BJ (cell line): ENCODE measurements around the gene SMYD3. TPM values are rescaled to one million over a fixed set of nuclear protein-coding genes. Genes with fewer than 3 reads are reported as not detected.
"Not testable (repeated sequence)": the region's sequence is repeated elsewhere in the genome, so short reads cannot be mapped to it uniquely, and the experiment has no call there.

Experiments
- CTCF ChIA-PET: fragments of 350-600 bp; formaldehyde crosslinking; extraction: SDS; loops from one replicate; lab custom pipeline; 2021; ENCODE audit warnings: antibody characterized with exemption, inconsistent platforms; lab: Yijun Ruan, JAX
- POLR2A ChIA-PET: fragments of 300-600 bp; sonication (Branson Sonifier 250); formaldehyde crosslinking; extraction: SDS; loops from one replicate; lab custom pipeline; 2021; ENCODE audit warnings: antibody characterized with exemption; lab: Charles Lee
- DNase-seq: peaks from one replicate; pipeline ENCODE4 v3.0.0-alpha.2; 2011; ENCODE audit warnings: low read depth
- H3K27me3 ChIP-seq: 2 replicates; pipeline ENCODE4 v1.6.0; 2011; ENCODE audit warnings: low read length; ENCODE audit not compliant: control insufficient read depth, insufficient read depth
- H3K36me3 ChIP-seq: 2 replicates; pipeline ENCODE4 v1.5.1; 2011; ENCODE audit warnings: low read length; ENCODE audit not compliant: control insufficient read depth, insufficient read depth
- H3K4me3 ChIP-seq: 2 replicates; pipeline ENCODE4 v1.5.1; 2011; ENCODE audit warnings: low read depth, mild to moderate bottlenecking, control low read depth, low read length
- polyA plus RNA-seq: library from polyadenylated mRNA; depleted of rRNA; stranded (reverse); fragments of >200 nt; gene quantifications from 2 replicates; pipeline ENCODE4 v1.2.3, GENCODE V29; 2011
- TF ChIP-seq, protein P1 (sequence below): IDR thresholded peaks from 2 replicates; pipeline ENCODE4 v1.5.1; 2011; ENCODE audit warnings: low read depth, mild to moderate bottlenecking, control low read depth, inconsistent platforms, low read length, moderate library complexity; ENCODE audit not compliant: insufficient read depth

Gene SMYD3
- polyA plus RNA-seq, 1 experiment, result 26.1 TPM

- no peak for DNase-seq
- ChIA-PET POLR2A (no interaction called here), CTCF (no interaction called here)
- no peaks in the 10 kb centered on the region for H3K36me3 ChIP-seq
- TF ChIP-seq, protein P1, sequence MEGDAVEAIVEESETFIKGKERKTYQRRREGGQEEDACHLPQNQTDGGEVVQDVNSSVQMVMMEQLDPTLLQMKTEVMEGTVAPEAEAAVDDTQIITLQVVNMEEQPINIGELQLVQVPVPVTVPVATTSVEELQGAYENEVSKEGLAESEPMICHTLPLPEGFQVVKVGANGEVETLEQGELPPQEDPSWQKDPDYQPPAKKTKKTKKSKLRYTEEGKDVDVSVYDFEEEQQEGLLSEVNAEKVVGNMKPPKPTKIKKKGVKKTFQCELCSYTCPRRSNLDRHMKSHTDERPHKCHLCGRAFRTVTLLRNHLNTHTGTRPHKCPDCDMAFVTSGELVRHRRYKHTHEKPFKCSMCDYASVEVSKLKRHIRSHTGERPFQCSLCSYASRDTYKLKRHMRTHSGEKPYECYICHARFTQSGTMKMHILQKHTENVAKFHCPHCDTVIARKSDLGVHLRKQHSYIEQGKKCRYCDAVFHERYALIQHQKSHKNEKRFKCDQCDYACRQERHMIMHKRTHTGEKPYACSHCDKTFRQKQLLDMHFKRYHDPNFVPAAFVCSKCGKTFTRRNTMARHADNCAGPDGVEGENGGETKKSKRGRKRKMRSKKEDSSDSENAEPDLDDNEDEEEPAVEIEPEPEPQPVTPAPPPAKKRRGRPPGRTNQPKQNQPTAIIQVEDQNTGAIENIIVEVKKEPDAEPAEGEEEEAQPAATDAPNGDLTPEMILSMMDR, result no peak
- no peaks in the 10 kb centered on the region for H3K27me3 ChIP-seq
- no peak overlapping the region for H3K4me3 ChIP-seq
Observed at GRCh38 chr1:246077476-246077875, 429.6 kb downstream of the SMYD3 start.

- ChIA-PET POLR2A (no interaction called here), CTCF (no interaction called here)
- no peak for DNase-seq
- Histone ChIP-seq H3K4me3 (no peak overlapping the region), H3K36me3 (no peaks in the 10 kb centered on the region), H3K27me3 (no peaks in the 10 kb centered on the region)
- TF ChIP-seq, protein P1, result no peak
Observed at GRCh38 chr1:246074421-246074820, 432.7 kb downstream of the SMYD3 start.

GRCh38 chr1:246072456-246072955 is 434.6 kb downstream of the SMYD3 start:
- CTCF ChIA-PET, result no interaction called here

DNA sequence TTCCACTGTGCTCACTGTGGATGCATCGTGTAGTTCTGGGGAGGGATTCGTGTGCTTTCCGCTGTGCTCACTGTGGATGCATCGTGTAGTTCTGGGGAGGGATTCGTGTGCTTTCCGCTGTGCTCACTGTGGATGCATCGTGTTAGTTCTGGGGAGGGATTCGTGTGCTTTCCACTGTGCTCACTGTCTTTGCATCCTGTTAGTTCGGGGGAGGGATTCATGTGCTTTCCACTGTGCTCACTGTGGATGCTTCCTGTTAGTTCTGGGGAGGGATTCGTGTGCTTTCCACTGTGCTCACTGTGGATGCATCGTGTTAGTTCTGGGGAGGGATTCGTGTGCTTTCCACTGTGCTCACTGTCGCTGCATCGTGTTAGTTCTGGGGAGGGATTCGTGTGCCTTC is 435.1 kb downstream of the SMYD3 start:
- H3K36me3 ChIP-seq, POLR2A ChIA-PET, H3K27me3 ChIP-seq, DNase-seq, H3K4me3 ChIP-seq, CTCF ChIA-PET: not testable (repeated sequence)

More at GRCh38 chr1:246072456-246072955, 434.6 kb downstream of the SMYD3 start:
- POLR2A ChIA-PET, result no interaction called here
- Histone ChIP-seq H3K36me3 (no peaks in the 10 kb centered on the region), H3K27me3 (no peaks in the 10 kb centered on the region), H3K4me3 (no peak overlapping the region)
- no peak for DNase-seq
- TF ChIP-seq, protein P1, result no peak

DNA sequence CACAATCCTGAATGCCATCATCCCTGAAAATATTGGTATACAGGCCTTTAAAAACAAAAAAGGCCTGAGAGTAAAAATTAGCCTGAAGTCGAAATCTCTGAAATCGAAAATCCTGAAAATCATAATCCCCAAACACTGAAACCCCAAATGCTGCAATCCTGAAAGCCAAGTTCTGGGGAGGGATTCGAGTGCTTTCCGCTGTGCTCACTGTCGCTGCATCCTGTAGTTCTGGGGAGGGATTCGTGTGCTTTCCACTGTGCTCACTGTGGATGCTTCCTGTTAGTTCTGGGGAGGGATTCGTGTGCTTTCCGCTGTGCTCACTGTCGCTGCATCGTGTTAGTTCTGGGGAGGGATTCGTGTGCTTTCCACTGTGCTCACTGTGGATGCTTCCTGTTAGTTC is 435.5 kb downstream of the SMYD3 start:
- DNase-seq, H3K4me3 ChIP-seq, H3K27me3 ChIP-seq, CTCF ChIA-PET, H3K36me3 ChIP-seq, POLR2A ChIA-PET: not testable (repeated sequence)

DNA sequence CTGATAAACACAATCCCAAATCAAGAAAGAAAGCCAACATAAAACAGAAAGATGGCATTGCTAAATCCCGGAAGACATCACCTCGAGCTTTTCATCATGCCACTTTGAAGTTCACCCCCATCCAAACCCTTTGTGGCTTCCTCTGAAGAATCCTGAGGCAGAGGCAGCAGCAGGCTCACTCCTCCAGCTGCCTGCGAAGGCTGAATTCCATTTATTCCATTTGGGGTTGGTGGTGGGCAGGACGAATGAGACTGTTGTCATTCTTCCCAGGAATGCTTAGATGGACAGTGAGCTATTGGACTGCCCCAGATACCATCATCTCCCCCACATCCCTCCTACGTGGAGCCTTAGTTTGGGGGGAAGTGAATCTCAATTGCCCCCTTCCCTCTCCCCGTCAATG is 437.5 kb downstream of the SMYD3 start:
- ChIA-PET CTCF (interaction anchor here (0.7 kb wide), 1 partner anchor 620 kb away, joined by 3 read pairs; no protein-coding TSS in a partner anchor), POLR2A (no interaction called here)
- Histone ChIP-seq H3K4me3 (no peak overlapping the region), H3K36me3 (no peaks in the 10 kb centered on the region), H3K27me3 (no peaks in the 10 kb centered on the region)
- DNase-seq, result no peak
- TF ChIP-seq, protein P1, result no peak
